ENCODE measurements around the gene AOC1.

Gene AOC1

DNA sequence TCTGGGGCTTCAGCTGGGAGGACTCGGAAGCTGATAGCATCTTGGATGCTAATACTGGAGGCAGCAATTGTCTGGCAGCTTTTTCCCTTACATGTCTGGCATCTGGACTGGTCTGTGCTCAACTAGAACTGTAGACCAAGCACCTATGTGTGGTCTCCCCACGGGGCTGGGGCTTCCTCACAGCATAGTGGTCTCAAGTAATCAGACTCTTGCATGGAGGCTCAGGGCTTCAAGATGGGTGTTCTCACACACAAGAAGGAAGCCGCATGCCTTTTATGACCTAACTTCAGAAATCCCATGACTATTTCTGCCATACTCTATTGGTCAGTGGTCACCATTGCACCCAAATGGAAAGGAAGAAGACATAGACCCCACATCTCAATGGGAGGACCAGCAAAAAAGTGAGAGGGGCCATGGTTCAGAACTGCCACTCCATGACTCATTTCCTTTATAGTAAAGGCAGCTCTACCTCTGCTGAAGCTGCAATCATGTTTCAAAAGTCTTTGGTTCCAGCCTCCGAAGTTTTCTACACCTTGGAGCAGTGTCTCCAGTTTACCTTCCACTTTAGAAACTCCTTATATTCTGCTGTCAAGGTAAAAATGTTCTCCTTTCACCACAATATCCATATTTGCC lies 14.7 kb downstream of the AOC1 start:
- no peaks in the 10 kb centered on the region for H3K36me3 ChIP-seq (ENCODE audit: control insufficient read depth, insufficient read depth, low read length)
- no peak overlapping the region for H3K9ac ChIP-seq (ENCODE audit: low read length)
- H3K27me3 ChIP-seq (ENCODE audit: control insufficient read depth, insufficient read depth, low read length): no peaks in the 10 kb centered on the region
- no peak overlapping the region for H3K4me3 ChIP-seq (ENCODE audit: low read length)
- no peaks in the 10 kb centered on the region for H3K9me3 ChIP-seq (ENCODE audit: control insufficient read depth, low read length)
- H3K4me1 ChIP-seq (ENCODE audit: control insufficient read depth, insufficient read depth, low read length): no peaks in the 10 kb centered on the region

DNA sequence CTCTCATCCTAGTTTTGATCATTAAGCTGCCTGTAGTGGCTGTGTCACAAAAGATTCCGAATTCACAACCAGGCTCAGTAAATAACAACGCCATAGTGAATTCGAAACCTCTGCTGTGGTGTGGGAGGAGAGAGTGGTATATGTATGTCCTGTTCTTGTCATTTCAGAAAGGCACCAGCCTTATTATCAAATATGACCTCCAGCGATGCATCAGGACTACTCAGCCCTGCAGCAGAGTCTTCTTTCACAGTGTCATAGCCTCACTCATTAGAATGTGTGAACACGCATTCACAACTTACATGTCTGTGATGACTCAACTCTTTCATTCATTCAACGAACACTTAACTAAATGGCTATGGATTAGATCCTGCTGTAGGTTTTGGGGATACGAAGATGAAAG lies 15.3 kb downstream of the AOC1 start:
- Histone ChIP-seq H3K9me3 (ENCODE audit: control insufficient read depth, low read length) (no peaks in the 10 kb centered on the region), H3K4me1 (ENCODE audit: control insufficient read depth, insufficient read depth, low read length) (no peaks in the 10 kb centered on the region), H3K36me3 (ENCODE audit: control insufficient read depth, insufficient read depth, low read length) (no peaks in the 10 kb centered on the region), H3K9ac (ENCODE audit: low read length) (no peak overlapping the region), H3K4me3 (ENCODE audit: low read length) (no peak overlapping the region), H3K27me3 (ENCODE audit: control insufficient read depth, insufficient read depth, low read length) (no peaks in the 10 kb centered on the region)

DNA sequence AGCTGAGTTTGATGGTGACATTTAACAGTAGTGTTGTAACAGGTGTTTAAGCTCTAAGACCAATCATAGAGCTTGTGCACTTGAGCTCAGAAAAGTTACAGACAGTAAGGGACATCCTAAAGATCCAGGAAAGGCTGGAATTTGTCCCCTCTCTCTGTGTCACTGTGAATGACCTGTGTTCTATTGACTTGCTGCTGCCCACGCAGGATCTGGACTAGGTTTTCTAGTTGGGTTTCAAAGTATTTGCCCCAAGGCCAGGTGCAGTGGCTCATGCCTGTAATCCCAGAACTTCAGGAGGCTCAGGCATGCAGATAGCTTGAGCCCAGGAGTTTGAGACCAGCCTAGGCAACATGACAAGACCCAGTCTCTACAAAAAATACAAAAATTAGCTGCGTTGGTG lies 17.1 kb downstream of the AOC1 start:
- Histone ChIP-seq H3K4me3 (ENCODE audit: low read length) (no peak overlapping the region), H3K36me3 (ENCODE audit: control insufficient read depth, insufficient read depth, low read length) (no peaks in the 10 kb centered on the region), H3K27me3 (ENCODE audit: control insufficient read depth, insufficient read depth, low read length) (no peaks in the 10 kb centered on the region), H3K4me1 (ENCODE audit: control insufficient read depth, insufficient read depth, low read length) (no peaks in the 10 kb centered on the region), H3K9ac (ENCODE audit: low read length) (no peak overlapping the region), H3K9me3 (ENCODE audit: control insufficient read depth, low read length) (no peaks in the 10 kb centered on the region)

DNA sequence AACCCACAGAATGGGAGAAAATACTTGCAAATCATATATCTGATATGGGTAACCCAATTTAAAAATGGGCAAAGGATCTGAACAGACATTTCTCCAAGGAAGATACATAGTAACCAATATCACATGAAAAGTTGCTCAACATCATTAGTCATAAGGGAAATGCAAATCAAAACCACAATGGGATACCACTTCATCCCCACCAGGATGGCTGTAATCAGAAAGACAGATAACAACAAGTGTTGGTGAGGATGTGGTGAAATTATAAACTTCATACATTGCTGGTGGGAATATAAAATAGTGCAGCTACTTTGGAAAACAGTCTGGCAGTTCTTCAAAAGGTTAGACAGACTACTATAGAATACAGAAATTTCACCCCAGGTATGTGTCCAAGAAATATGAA lies 19.3 kb downstream of the AOC1 start:
- no peak overlapping the region for H3K9ac ChIP-seq (ENCODE audit: low read length)
- no peaks in the 10 kb centered on the region for H3K36me3 ChIP-seq (ENCODE audit: control insufficient read depth, insufficient read depth, low read length)
- no peaks in the 10 kb centered on the region for H3K9me3 ChIP-seq (ENCODE audit: control insufficient read depth, low read length)
- no peak overlapping the region for H3K4me3 ChIP-seq (ENCODE audit: low read length)
- H3K27me3 ChIP-seq (ENCODE audit: control insufficient read depth, insufficient read depth, low read length): no peaks in the 10 kb centered on the region
- no peaks in the 10 kb centered on the region for H3K4me1 ChIP-seq (ENCODE audit: control insufficient read depth, insufficient read depth, low read length)

DNA sequence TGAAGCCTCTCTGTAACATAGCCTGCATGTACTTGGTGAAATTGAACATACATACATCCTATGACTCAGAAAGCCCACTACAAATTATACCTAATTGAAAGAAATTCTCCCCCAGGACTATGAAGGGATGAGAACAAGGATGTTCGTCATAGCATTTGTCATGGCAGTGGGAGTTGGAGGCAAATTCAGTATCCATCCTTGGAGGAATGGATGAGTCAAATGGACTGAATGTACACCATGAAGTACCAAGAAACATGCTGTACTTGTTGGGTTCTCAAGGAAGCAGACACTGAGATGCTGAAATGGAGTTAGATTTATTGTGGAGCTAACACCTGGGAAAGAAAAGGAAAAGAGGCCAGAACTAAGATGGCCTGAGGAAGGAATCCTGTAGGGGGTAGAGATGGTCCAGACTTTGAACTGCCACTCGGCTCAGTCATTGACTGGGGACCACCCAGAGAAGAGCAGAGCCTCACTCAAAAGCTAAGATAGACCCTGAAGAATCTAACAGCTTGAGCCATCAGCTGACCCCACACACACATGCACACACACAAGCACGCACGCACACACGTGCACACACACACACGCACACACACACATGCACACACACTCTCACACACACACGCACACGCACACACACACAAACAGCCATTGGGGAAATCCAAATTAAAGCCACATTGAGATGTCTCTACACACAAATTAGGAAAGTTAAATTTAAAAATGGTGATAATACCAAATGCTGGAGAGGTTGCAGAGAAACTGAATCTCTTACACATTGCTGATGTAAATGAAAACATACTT lies 22.3 kb downstream of the AOC1 start:
- H3K36me3 ChIP-seq (ENCODE audit: control insufficient read depth, insufficient read depth, low read length): no peaks in the 10 kb centered on the region
- H3K27me3 ChIP-seq (ENCODE audit: control insufficient read depth, insufficient read depth, low read length): no peaks in the 10 kb centered on the region
- H3K4me1 ChIP-seq (ENCODE audit: control insufficient read depth, insufficient read depth, low read length): no peaks in the 10 kb centered on the region
- H3K9me3 ChIP-seq (ENCODE audit: control insufficient read depth, low read length): no peaks in the 10 kb centered on the region
- no peak overlapping the region for H3K4me3 ChIP-seq (ENCODE audit: low read length)
- no peak overlapping the region for H3K9ac ChIP-seq (ENCODE audit: low read length)

DNA sequence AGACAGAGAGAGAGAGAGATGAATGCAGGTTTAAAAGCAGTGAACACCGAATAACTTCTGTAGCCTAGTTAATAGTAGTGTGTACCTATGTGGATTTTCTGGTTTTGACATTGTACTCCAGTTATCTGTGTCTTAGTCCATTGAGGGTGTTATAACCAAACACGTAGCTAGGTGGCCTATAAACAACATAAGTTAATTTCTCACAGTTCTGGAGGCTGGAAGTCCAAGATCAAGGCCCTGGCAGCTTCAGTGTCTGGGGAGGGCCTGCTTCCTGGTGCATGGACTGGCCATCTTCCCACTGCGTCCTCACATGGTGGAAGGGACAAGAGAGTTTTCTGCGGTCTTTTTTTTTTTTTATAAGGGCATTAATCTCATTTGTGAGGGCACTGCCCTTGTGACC lies 23.5 kb downstream of the AOC1 start:
- Histone ChIP-seq H3K9me3 (ENCODE audit: control insufficient read depth, low read length) (no peaks in the 10 kb centered on the region), H3K4me3 (ENCODE audit: low read length) (no peak overlapping the region), H3K9ac (ENCODE audit: low read length) (no peak overlapping the region), H3K4me1 (ENCODE audit: control insufficient read depth, insufficient read depth, low read length) (no peaks in the 10 kb centered on the region), H3K36me3 (ENCODE audit: control insufficient read depth, insufficient read depth, low read length) (no peaks in the 10 kb centered on the region), H3K27me3 (ENCODE audit: control insufficient read depth, insufficient read depth, low read length) (no peaks in the 10 kb centered on the region)

DNA sequence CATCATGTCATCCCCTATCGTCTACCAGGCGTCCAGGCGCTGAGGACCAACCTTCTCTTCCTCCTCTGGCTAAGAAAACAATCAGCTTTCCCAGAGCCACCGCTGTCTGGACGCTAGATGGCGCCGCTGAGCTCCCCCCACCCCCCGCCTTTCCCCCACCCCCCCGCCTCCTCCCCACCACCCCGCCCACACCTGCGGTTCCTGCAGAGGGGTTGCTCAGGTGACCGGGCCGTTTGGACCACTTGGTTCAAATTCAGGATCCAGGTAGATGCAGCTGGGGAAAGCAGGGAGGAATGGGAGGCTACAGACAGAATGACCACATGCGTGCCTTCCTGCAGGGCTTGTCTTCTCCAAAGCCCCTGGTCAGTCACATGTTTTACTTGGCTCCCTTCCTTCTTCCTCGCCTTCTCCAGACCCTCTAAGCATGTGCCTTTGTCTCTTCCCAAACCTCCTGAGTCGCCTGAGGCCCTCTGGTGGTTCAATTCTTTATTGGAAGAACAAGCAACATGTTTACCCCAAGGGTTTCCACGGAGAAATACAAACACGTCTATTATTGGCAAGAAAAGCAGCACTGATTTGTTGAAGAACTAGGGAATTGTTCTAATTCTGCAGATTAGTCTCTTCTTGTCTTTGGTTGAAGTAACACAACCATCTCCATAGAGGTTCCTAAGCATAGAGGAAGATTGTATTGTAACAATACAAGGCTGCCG lies 24.7 kb downstream of the AOC1 start:
- Histone ChIP-seq H3K9ac (ENCODE audit: low read length) (no peak overlapping the region), H3K4me3 (ENCODE audit: low read length) (no peak overlapping the region), H3K4me1 (ENCODE audit: control insufficient read depth, insufficient read depth, low read length) (no peaks in the 10 kb centered on the region)

DNA sequence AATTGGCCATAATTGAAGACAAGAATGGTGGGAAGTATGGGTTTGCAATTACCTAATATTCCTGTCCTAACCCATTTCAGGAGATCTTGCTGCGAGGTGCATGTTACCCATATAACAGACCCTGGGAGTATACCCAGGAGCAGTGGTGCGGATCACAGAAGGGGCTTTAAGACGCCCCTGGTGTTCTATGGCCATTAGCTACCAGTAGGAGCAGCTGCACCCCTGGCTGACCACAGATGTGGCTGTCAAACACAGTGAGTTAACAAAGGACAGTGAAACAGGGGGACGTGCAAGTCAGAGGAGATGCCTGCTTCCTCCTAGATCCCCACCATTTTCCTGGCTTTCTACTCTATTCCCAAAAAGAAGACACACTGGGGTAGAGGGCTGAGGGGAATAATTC lies 25.2 kb downstream of the AOC1 start:
- H3K4me3 ChIP-seq (ENCODE audit: low read length): no peak overlapping the region
- no peaks in the 10 kb centered on the region for H3K9me3 ChIP-seq (ENCODE audit: control insufficient read depth, low read length)
- H3K27me3 ChIP-seq (ENCODE audit: control insufficient read depth, insufficient read depth, low read length): no peaks in the 10 kb centered on the region
- no peaks in the 10 kb centered on the region for H3K36me3 ChIP-seq (ENCODE audit: control insufficient read depth, insufficient read depth, low read length)
- H3K4me1 ChIP-seq (ENCODE audit: control insufficient read depth, insufficient read depth, low read length): no peaks in the 10 kb centered on the region
- no peak overlapping the region for H3K9ac ChIP-seq (ENCODE audit: low read length)

More for the DNA sequence above, 24.7 kb downstream of the AOC1 start:
- H3K9me3 ChIP-seq (ENCODE audit: control insufficient read depth, low read length): no peaks in the 10 kb centered on the region
- no peaks in the 10 kb centered on the region for H3K27me3 ChIP-seq (ENCODE audit: control insufficient read depth, insufficient read depth, low read length)
- H3K36me3 ChIP-seq (ENCODE audit: control insufficient read depth, insufficient read depth, low read length): no peaks in the 10 kb centered on the region

DNA sequence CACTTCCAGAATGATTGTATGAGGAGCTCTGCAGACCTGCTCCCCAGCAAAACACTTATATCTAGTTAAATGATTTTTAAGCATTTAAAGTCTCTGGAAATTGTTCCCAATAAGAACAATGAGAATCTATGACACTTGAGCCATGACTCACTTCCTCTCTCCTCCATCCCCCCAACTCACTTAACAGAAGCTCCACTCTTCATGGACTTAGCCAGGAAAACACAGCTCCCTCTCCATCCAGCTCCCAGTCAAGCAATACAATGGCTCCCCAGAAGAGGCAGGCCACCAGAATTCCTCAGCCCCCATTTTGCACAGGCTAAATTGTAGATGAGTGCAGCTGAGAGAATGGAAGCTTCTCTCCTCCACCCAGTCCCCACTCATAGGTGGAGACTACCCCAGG lies 27.0 kb downstream of the AOC1 start:
- H3K4me1 ChIP-seq (ENCODE audit: control insufficient read depth, insufficient read depth, low read length): no peaks in the 10 kb centered on the region
- no peak overlapping the region for H3K9ac ChIP-seq (ENCODE audit: low read length)
- no peaks in the 10 kb centered on the region for H3K9me3 ChIP-seq (ENCODE audit: control insufficient read depth, low read length)
- no peaks in the 10 kb centered on the region for H3K36me3 ChIP-seq (ENCODE audit: control insufficient read depth, insufficient read depth, low read length)
- H3K27me3 ChIP-seq (ENCODE audit: control insufficient read depth, insufficient read depth, low read length): no peaks in the 10 kb centered on the region
- H3K4me3 ChIP-seq (ENCODE audit: low read length): no peak overlapping the region

DNA sequence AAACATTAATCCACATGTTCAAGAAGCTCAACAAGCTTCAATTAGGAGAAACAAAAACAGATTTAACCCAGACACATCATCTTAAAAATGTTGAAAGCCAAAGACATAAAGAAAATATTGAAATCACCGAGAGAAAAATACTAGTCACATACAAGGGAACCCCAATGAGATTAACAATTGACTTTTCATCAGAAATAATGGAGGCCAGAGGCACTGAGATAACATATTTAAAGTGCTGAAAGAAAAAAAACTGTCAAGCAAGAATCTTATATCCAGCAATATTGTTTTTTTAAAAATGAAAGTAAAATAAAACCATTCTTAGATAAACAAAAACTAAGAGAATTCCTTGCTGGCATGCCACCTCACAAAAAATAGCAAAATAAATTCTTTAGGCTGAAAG lies 28.9 kb downstream of the AOC1 start:
- Histone ChIP-seq H3K27me3 (ENCODE audit: control insufficient read depth, insufficient read depth, low read length) (no peaks in the 10 kb centered on the region), H3K4me1 (ENCODE audit: control insufficient read depth, insufficient read depth, low read length) (no peaks in the 10 kb centered on the region), H3K36me3 (ENCODE audit: control insufficient read depth, insufficient read depth, low read length) (no peaks in the 10 kb centered on the region), H3K9me3 (ENCODE audit: control insufficient read depth, low read length) (no peaks in the 10 kb centered on the region), H3K4me3 (ENCODE audit: low read length) (no peak overlapping the region), H3K9ac (ENCODE audit: low read length) (no peak overlapping the region)

DNA sequence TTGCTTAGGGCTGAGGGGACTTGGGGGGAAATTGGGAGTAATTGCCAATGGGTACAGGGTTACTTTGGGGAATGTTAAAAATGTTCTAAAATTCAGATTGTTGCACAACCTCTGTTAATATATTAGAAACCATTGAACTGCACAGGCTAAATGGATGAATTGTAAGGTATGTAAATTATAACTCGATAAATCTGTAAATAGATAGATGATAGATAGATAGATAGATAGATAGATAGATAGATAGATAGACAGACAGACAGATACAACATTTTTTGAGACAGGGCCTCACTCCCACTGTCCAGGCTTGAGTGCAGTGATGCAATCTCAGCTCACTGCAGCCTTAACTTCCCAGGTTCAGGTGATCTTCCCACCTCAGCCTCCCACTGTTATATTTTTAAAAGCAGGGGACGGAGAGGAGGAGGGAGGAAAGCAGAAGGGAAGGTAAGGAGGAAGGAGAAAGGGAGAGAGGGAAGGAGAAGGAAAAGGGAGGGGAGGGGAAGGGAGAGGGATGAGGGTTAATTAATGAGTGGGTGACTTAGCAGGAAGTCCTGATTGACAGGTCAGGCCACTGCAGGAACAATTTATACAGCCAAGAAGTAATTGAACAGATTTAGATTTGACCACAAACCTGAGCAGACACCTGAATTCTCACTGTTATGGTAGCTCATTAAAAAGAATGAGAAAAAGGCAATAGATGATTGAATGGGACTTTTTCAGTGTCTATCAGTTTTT lies 38.7 kb downstream of the AOC1 start:
- Histone ChIP-seq H3K9ac (ENCODE audit: low read length) (no peak overlapping the region), H3K4me3 (ENCODE audit: low read length) (no peak overlapping the region), H3K27me3 (ENCODE audit: control insufficient read depth, insufficient read depth, low read length) (peaks cover under 1% of the 10 kb centered on the region), H3K36me3 (ENCODE audit: control insufficient read depth, insufficient read depth, low read length) (no peaks in the 10 kb centered on the region), H3K9me3 (ENCODE audit: control insufficient read depth, low read length) (peaks cover 9% of the 10 kb centered on the region), H3K4me1 (ENCODE audit: control insufficient read depth, insufficient read depth, low read length) (no peaks in the 10 kb centered on the region)

DNA sequence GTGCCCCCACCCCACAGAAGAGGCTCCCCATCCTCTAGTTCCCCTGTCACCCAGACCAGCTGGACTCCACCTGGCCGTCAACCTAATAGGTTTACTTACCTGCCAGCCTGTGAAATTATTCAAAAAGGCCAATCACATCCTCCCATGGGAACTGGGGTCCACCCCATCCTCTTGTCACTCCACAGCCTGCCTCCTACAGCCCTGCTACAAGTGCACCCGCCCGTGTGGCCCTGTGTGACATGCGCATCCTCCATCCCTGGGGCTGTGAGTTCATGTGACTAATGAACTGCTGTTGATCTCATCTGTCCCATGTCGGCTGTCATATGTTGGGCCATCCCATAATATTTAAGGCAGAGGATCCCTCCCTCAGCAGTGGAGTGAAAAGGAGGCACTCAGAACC lies 39.4 kb downstream of the AOC1 start:
- H3K9ac ChIP-seq (ENCODE audit: low read length): no peak overlapping the region
- H3K27me3 ChIP-seq (ENCODE audit: control insufficient read depth, insufficient read depth, low read length): peaks cover 7% of the 10 kb centered on the region

More for the DNA sequence above, 39.4 kb downstream of the AOC1 start:
- H3K9me3 ChIP-seq (ENCODE audit: control insufficient read depth, low read length): peaks cover 9% of the 10 kb centered on the region
- no peaks in the 10 kb centered on the region for H3K36me3 ChIP-seq (ENCODE audit: control insufficient read depth, insufficient read depth, low read length)
- no peak overlapping the region for H3K4me3 ChIP-seq (ENCODE audit: low read length)
- H3K4me1 ChIP-seq (ENCODE audit: control insufficient read depth, insufficient read depth, low read length): no peaks in the 10 kb centered on the region

Data from mucosa of stomach (tissue), 1 donor.